Fibroblast of skin of back (primary cell): Measurements from ENCODE around the gene DLX1. TPM values are rescaled to one million over a fixed set of nuclear protein-coding genes. Genes with fewer than 3 reads are reported as not detected.
"Not testable (repeated sequence)": the region's sequence is repeated elsewhere in the genome, so short reads cannot be mapped to it uniquely, and the experiment has no call there.

ENCODE experiments used
- DNase-seq: peaks from one replicate; pipeline ENCODE4 v3.0.0-alpha.2; 2013
- polyA plus RNA-seq, 2 experiments: library from polyadenylated mRNA; unstranded; fragments of 120-200 nt; gene quantifications; one replicate each; pipeline ENCODE4 v1.2.1, GENCODE V29; 2013; ENCODE audit not compliant: insufficient read length in 2 of 2

The DLX1 gene
- 1.7 TPM for polyA plus RNA-seq (2013, experiment 1 of 2; ENCODE audit: insufficient read length)
- polyA plus RNA-seq (2013, experiment 2 of 2; ENCODE audit: insufficient read length) = 1.3 TPM

- DNase-seq = no peak
Measured at GRCh38 chr2:172085460-172086159, at the start of gene DLX1. TSS of gene DLX1 (plus strand) at chr2:172085507. CDS start at chr2:172085678, 171 bp downstream.

- DNase-seq = peak; percentile 23
Measured at GRCh38 chr2:172038121-172038520, 47.2 kb upstream of the DLX1 start.

DNA sequence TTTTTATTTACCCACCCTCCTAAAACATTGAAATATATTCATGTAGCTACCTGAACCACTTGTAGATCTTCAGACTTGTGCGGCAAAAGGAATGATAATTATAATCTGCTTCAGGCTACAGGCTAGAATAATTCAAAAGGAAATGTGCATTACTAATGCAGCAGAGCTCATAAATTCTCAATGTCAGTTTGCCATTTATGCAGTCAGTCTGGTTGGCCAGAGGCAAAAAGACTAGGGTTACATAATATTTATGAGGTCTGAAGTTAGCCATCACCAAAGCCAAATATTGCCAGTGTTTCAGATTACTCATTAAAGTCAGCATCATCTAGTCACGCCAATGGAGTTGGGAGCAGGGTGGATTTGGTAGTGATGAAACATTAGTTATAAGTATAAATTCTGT is 46.7 kb upstream of the DLX1 start:
- DNase-seq = peak; percentile 66

- DNase-seq = no peak
Measured at GRCh38 chr2:172039011-172039704, 46.1 kb upstream of the DLX1 start.

DNA sequence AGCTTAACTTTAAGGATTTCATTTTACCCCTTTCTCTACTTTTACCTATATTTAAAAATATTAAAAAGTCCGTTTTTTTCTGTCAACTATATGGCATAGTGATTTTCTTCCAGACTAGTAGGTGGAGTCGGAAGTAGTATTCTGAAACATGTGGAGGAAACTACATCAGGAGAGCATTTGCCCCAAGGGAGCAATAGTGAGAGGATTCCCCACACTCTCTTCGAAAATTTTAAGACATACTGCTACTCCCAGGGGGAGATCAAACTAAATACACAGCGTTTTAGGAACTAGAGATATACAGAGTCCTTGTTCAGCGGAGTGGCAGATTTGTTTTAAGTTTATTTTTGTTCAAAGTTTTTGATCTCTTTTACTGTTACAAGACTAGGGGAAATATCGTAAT is 45.0 kb upstream of the DLX1 start:
- DNase-seq = no peak

DNA sequence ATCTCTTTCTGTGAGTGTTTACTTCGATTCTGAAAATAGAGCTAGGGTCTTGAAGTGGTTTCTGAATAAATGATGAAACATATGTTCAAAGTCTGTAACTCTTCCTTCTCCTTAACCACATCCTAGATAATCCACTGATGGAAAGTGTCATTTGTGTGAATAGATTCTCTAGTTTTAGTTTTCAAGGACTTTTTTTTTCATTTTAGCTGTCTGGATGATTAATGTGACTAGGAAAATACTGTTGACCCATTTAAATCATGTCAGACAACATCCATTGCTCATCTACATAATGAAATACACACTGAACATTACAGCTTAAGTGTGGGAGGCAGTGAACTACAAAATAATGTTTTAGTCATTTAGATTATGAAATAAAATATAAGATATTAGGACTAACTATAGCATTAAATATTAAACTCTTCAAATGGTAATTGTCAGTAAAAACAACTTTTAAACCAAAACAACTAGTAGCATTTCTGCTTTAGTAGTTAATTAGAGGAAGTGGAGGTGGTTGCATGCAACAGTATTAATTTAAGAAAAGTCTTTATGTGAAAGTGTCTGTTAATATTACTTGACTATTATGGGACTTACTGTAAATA is 39.1 kb upstream of the DLX1 start:
- peak; percentile 24 for DNase-seq

- DNase-seq = no peak
Measured at GRCh38 chr2:172046866-172047565, 38.3 kb upstream of the DLX1 start.

DNA sequence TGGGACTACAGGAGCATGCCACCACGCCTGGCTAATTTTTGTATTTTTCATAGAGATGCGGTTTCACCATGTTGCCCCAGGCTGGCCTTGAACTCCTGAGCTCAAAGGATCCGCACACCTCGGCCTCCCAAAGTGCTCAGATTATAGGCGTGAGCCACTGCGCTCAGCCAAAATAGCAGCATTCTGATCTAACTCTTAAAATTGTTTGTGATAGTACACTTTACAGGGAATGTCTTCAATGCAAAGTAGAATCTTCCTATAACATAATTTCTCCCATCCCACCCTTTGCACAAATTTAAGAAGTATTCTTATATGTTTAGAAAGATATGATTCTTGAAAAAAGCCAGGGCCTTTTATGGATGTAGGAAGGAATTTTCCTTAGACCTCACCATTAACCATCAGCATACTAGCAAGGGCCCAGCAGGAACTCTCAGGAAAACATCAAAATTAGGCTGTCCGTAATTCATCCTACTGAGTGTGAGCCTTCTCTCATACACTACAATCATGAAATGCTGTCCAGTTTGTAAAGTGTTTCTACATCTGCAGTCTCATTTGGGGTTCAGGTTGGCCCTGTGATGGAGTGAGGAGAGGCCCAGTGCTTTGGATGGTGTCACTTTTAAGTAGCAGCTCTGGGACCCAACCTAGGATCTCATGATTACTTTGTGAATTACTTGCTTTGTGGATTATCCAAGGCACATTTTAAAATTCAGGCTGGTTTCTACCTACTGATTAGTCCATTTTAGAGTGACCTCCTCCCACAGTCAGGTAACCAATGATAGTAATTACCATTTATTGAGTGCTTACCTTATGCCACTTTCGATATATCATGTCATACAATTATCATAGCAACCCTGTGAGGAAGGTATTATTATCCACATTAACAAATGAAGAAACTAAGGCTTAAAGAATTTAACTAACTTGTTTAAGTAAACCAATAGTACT is 37.5 kb upstream of the DLX1 start:
- DNase-seq = no peak

DNA sequence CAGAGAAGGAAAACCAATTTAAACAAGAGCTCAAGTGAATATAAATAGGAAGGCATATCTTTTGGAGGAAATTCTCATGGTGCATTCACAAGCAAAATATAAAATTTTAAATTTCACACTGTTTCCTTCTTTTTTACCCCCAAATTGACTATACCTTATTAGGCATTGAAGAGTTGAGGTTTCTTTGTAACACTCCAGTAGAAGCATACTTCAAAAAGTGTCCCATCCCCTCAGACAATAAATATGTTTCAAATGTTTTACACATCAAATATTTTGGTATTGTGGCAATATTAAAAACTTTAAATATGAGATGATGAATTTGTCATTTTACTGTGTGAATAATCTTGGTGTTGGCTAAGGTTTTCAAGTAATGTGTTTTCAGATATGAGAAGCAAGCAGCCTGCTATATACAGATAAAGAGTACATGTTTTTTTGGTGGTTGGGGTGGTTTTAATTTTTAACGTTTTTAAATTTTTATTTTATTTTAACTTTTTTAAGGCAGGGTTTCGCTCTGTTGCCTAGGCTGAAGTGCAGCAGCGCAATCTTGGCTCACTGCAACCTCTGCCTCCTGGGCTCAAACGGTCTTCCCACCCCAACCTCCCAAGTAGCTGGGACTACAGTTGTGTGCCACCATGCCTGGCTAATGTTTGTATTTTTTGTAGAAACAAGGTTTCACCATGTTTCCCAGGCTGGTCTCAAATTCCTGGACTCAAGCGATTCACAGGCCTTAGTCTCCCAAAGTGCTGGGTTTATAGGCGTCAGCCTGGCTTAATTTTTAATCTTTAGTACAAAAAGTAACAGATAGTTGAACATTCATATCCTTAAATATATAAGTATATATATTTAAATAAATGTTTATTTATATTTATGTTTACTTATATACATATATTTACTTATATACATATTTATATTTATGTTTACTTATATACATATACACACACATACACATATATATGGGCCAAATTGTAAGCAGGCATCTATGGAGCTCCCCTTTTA is 36.5 kb upstream of the DLX1 start:
- DNase-seq = no peak

DNA sequence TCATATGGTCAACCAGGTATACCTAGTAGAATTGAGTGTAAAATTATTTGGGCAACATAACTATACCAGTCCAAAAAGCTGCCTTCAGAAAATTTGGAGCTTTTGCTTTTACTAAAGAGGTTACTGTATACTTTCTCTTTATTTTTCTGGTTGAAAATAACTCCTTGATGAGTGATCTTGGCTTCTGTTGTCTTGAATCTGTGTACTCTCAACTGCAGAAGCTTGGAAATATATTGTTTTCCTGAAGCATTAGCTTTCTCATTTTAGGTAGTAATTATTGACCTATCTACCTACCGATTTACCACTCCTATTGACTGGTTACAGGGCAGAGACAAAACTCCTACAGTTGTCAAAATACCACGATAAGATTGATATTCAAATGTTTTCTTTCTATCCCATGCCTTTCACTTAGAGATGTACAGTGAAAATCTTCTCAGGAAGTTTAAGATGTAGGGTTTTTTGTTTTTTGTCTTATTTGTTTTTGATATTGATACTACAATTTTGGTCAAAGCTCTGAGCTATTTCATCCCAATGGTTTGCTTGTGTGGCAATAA is 35.7 kb upstream of the DLX1 start:
- DNase-seq = no peak

- DNase-seq = no peak
Measured at GRCh38 chr2:172050479-172051125, 34.7 kb upstream of the DLX1 start.

- no peak for DNase-seq
Measured at GRCh38 chr2:172052000-172052983, 33.0 kb upstream of the DLX1 start.

DNA sequence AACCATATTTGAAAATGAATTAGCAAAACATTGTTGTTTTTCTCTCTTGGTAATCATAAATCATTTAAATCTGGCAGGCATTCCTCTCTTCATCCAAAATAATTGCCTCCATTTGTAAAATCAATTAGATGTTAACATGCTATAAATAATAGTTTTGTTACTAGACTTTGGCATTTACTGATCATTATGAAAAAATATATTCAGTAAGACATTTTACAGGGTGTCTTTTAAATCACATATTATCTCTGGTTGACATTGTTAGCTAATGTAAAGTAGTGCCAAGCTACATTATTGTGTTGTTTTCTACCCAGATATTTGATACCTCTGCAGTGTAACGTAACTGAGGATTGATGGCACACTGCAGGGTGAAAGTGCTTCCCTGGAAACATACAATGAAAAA is 31.8 kb upstream of the DLX1 start:
- no peak for DNase-seq

DNA sequence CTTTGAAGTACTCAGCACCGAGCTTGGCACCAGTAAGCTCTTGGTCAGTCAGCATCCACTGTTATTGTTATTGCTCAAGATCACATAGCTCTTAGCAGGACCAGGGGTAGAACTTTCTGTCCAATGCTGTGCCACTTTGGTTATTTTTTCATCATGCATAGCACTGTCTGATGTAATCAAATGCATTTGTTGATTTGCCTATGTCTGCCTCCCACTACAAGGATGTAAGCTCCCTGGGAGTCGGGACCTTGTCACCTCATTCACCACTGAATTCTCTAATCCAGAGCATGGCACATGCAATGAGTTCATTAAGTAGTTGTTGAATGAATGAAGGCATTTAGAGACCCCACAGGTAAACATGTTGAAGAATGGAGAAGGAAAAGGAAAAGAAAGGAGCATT is 29.0 kb upstream of the DLX1 start:
- no peak for DNase-seq

- no peak for DNase-seq
Measured at GRCh38 chr2:172058660-172059059, 26.6 kb upstream of the DLX1 start.

DNA sequence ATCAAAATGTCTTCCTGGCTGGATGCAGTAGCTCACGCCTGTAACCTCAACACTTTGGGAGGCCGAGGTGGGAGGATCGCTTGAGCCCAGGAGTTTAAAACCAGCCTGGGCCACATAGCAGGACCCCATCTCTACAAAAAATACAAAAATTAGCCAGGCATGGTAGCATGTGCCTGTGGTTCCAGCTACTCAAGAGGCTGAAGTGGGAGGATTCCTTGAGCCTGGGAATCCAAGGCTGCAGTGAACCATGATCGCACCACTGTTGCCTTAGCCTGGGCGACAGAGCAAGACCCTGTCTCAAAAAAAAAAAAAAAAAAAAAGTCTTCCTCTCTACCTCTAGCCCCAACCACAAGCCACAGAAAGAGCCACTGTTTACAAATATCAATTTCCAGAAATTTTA is 25.2 kb upstream of the DLX1 start:
- DNase-seq = not testable (repeated sequence)

- no peak for DNase-seq
Measured at GRCh38 chr2:172062402-172063004, 22.8 kb upstream of the DLX1 start.

- no peak for DNase-seq
Measured at GRCh38 chr2:172063446-172063845, 21.9 kb upstream of the DLX1 start.
